ENCODE measurements around the gene CCR9. TPM values are rescaled to one million over a fixed set of nuclear protein-coding genes. Genes with fewer than 3 reads are reported as not detected.

The CCR9 gene
- total and polyA plus RNA-seq, 2 experiments from 2014 or later: not detected

GRCh38 chr3:45905755-45906154 is 19.4 kb downstream of the CCR9 start (continued):
- TF ChIP-seq ZNF462 (CRISPR knock-in tag; IDR thresholded peaks at IDR 0.05) (no peak), EZH2phosphoT487 (IDR thresholded peaks at IDR 0.05; ENCODE audit: unreplicated experiment) (no peak), STAT1 (IDR thresholded peaks at IDR 0.05; ENCODE audit: unreplicated experiment) (no peak), NANOG (IDR thresholded peaks at IDR 0.05; ENCODE audit: borderline replicate concordance) (no peak), CREB1 (CRISPR knock-in tag; IDR thresholded peaks at IDR 0.05; ENCODE audit: low read depth) (no peak), EZH2 (IDR thresholded peaks at IDR 0.05; ENCODE audit: low read depth, unreplicated experiment) (no peak), REST (IDR thresholded peaks at IDR 0.05; ENCODE audit: unreplicated experiment) (no peak)

All from GM23338 (cell line).